ENCODE data around the gene MYADML2. TPM values are rescaled to one million over a fixed set of nuclear protein-coding genes. Genes with fewer than 3 reads are reported as not detected.

Gene MYADML2, protein sequence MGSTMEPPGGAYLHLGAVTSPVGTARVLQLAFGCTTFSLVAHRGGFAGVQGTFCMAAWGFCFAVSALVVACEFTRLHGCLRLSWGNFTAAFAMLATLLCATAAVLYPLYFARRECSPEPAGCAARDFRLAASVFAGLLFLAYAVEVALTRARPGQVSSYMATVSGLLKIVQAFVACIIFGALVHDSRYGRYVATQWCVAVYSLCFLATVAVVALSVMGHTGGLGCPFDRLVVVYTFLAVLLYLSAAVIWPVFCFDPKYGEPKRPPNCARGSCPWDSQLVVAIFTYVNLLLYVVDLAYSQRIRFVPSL
- total RNA-seq, result 0.11 TPM in 1 of 2 replicates, not detected in the other
- long read RNA-seq, result 0 reads

DNA sequence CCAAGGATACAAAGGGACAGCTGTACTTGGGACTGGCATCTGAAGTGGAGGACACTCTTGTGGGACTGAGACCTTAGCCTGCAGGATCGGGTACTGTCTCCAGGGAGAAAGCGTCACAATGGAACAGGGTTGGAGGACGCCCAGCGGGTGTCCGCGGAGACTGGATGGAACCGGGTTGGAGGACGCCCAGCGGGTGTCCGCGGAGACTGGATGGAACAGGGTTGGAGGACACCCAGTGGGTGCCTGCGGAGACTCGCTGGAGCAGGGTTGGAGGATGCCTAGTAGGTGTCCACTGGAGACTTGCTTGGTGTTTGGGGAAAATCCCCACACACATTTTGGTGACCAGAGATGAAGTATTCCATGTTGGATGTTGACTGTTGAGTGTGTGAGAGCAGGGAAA, at the start of gene MYADML2:
MYADML2 (minus strand) TSS at position 45 of the 400 bp plus-strand sequence. CDS start 5,492 bp downstream, outside the sequence.
- H3K9me3 Mint-ChIP-seq, result no peaks in the 10 kb centered on the region
- TF ChIP-seq, protein P1, sequence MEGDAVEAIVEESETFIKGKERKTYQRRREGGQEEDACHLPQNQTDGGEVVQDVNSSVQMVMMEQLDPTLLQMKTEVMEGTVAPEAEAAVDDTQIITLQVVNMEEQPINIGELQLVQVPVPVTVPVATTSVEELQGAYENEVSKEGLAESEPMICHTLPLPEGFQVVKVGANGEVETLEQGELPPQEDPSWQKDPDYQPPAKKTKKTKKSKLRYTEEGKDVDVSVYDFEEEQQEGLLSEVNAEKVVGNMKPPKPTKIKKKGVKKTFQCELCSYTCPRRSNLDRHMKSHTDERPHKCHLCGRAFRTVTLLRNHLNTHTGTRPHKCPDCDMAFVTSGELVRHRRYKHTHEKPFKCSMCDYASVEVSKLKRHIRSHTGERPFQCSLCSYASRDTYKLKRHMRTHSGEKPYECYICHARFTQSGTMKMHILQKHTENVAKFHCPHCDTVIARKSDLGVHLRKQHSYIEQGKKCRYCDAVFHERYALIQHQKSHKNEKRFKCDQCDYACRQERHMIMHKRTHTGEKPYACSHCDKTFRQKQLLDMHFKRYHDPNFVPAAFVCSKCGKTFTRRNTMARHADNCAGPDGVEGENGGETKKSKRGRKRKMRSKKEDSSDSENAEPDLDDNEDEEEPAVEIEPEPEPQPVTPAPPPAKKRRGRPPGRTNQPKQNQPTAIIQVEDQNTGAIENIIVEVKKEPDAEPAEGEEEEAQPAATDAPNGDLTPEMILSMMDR (conservative IDR thresholded peaks at IDR 0.05), result no peak
- H3K4me1 Mint-ChIP-seq, result peaks cover 13% of the 10 kb centered on the region
- no peak within 1 kb of the TSS for H3K4me3 Mint-ChIP-seq
- H3K27ac Mint-ChIP-seq (ENCODE audit: unreplicated experiment), result peak within 1 kb of the TSS; percentile 67
- no peaks in the 10 kb centered on the region for H3K27me3 Mint-ChIP-seq (ENCODE audit: low read depth)
- no peaks in the 10 kb centered on the region for H3K36me3 Mint-ChIP-seq (ENCODE audit: low read depth)
- no peak for DNase-seq (ENCODE audit: low read depth, low spot score)

DNA sequence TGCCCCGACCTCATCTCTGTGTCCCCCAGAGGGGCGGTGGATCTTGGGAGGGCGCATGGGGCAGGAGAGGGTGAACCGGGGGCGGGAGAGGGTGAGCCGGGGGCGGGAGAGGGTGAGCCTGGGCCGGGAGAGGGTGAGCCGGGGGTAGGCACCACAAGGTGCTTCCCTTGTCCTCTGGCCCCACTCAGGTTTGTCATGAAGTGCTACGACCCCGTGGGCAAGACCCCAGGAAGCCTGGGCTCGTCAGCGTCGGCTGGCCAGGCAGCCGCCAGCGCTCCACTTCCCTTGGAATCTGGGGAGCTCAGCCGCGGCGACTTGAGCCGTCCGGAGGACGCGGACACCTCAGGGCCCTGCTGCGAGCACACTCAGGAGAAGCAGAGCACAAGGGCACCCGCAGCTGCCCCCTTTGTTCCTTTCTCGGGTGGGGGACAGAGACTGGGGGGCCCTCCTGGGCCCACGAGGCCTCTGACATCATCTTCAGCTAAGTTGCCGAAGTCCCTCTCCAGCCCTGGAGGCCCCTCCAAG, 49.3 kb upstream of the MYADML2 start:
- Mint-ChIP-seq H3K27ac (ENCODE audit: unreplicated experiment) (no peak overlapping the region), H3K27me3 (ENCODE audit: low read depth) (no peaks in the 10 kb centered on the region), H3K36me3 (ENCODE audit: low read depth) (no peaks in the 10 kb centered on the region), H3K4me3 (no peak overlapping the region), H3K4me1 (peaks cover 34% of the 10 kb centered on the region), H3K9me3 (no peaks in the 10 kb centered on the region)
- DNase-seq (ENCODE audit: low read depth, low spot score), result no peak
- TF ChIP-seq, protein P1 (conservative IDR thresholded peaks at IDR 0.05), result no peak

DNA sequence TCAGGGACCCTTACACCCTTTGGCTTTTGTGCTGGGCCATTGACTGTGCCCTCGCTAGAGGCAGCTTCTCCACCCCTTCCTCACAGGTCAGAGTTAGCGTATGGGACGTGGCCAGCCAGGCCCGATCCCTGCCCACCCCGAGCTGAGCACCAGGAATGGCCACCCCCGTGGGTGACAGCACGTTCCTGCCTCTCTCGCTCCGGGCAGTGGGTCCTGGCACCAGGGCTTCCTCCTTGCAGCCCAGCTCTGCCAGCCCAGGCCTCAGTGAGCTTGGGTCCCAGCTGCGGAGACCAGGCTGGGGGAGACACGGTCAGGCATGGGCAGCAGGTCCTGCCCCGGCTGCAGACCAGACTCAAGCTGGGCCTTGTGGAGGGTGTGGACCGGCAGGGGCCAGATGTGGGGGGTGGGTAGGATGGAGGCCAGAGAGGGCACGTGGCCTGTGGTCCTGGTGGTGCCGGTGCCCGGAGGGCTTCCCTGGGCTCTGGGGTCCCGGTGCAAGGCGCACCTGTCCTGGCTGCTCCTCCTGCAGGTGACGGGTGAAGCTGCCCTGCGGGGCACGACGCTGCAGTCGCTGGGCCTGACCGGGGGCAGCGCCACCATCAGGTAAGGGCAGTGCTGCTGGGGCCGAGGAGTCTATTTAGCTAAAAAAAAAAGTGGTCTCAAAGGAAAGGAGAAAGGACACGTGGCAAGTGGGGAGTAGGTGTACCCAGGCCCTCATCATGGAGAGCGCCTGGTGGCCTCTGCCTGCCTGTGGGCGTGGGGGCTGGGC, 48.6 kb upstream of the MYADML2 start:
- H3K4me3 Mint-ChIP-seq, result no peak overlapping the region
- TF ChIP-seq, protein P1 (conservative IDR thresholded peaks at IDR 0.05), result no peak
- H3K36me3 Mint-ChIP-seq (ENCODE audit: low read depth), result peaks cover 2% of the 10 kb centered on the region
- DNase-seq (ENCODE audit: low read depth, low spot score), result no peak
- peaks cover 38% of the 10 kb centered on the region for H3K4me1 Mint-ChIP-seq
- H3K9me3 Mint-ChIP-seq, result no peaks in the 10 kb centered on the region
- H3K27ac Mint-ChIP-seq (ENCODE audit: unreplicated experiment), result no peak overlapping the region
- no peaks in the 10 kb centered on the region for H3K27me3 Mint-ChIP-seq (ENCODE audit: low read depth)

DNA sequence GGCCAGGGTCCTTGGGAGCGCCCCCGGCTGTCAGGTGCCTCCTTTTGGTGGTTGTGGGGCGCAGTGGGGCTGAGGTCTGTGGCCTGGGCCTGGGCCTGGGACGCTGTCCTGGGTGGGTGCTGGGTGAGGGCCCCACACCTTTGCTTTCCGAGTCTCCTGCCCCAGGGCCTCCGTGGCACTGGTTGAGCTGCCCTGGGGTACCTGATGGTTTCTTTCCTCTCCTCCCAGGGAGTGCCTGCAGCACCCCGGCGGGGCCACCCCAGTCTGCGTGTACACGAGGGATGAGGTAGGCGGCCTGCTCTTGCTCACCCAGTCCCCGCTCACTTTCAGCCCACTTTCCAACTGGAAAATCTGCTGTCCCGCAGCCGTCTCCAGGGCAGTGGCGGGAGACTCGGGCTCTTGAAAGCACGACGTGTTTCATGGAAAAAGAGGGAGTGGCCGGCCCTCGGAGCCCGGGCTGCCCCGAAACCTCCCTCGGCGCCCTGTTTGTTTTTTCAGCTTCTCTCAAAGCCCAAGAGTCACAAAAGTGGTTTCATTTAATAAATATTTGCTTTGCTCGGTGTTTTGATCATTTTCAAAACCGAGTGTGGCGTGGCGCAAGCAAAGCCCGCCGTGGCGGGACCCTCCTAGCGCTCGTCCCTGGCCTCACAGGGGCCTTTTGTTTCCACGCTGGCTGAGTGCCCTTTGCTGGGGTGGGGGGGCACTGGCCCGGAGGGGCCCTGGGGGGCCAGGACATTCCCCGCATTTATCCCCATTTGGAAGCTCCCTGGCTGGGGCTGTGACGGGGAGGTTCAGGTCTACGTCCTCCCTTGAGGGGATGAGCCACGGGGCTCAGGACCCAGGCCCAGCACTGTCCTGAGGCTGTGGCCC, 47.8 kb upstream of the MYADML2 start:
- Mint-ChIP-seq H3K4me3 (peak overlapping the region; percentile 54), H3K36me3 (ENCODE audit: low read depth) (peaks cover 5% of the 10 kb centered on the region), H3K27ac (ENCODE audit: unreplicated experiment) (peak overlapping the region; percentile 62), H3K4me1 (peaks cover 41% of the 10 kb centered on the region), H3K9me3 (no peaks in the 10 kb centered on the region), H3K27me3 (ENCODE audit: low read depth) (no peaks in the 10 kb centered on the region)
- TF ChIP-seq, protein P1 (conservative IDR thresholded peaks at IDR 0.05), result no peak
- DNase-seq (ENCODE audit: low read depth, low spot score), result no peak
